Panc1 (cell line): ENCODE measurements around the gene ACTL7B.

Source experiments
- CTCF ChIP-seq: fragments of 450-650 bp; IDR thresholded peaks from 2 replicates; pipeline ENCODE4 v1.5.1; 2017; ENCODE audit warnings: mild to moderate bottlenecking
- POLR2AphosphoS5 ChIP-seq: IDR thresholded peaks from 2 replicates; pipeline ENCODE4 v1.6.1; 2012; ENCODE audit warnings: mild to moderate bottlenecking, low read depth, low read length, moderate library complexity
- REST ChIP-seq, 2 experiments: IDR thresholded peaks; 2 replicates each; pipeline ENCODE4 v1.6.1; 2011 to 2012; ENCODE audit warnings: low read depth in 2 of 2, control low read depth in 1 of 2, low read length in 1 of 2, mild to moderate bottlenecking in 1 of 2, moderate library complexity in 1 of 2; ENCODE audit not compliant: insufficient read depth in 1 of 2

- TF ChIP-seq REST (IDR thresholded peaks at IDR 0.05; ENCODE audit: insufficient read depth in 1 of 2, low read depth in 2 of 2, low read length in 1 of 2) (no peak), CTCF (no peak), POLR2AphosphoS5 (no peak)
These were observed 46.5 kb downstream of the ACTL7B start for GRCh38 chr9:108809269-108809668.
